ENCODE data around the gene PGAP2. TPM values are rescaled to one million over a fixed set of nuclear protein-coding genes. Genes with fewer than 3 reads are reported as not detected.

The PGAP2 gene
- total and polyA plus RNA-seq, 10 of the 15 experiments (the other 5 are each of a cell fraction or from before 2014, with no cell fraction given), result 12.3 to 37.4 (median 31.9) TPM

DNA sequence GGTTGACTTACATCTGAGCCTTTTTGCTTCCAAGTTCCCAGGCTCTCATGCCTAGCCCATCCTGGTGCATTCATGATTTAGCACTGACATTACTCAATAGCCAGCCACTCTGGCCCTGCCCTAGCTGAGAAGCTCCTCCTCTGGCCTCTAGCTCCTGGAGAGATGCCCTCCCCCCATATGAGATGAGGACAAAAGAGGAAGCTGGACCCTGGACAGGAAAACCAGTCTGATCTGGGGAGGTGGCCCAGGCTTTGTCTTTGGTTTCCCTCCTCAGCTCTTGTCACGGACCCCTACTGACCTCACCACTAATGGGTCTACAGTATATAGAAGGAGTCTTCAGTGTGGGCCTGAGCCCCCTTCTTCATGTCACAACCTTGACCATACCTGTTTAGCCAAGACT is 29.4 kb downstream of the PGAP2 start (continued):
- TF ChIP-seq, protein P1, sequence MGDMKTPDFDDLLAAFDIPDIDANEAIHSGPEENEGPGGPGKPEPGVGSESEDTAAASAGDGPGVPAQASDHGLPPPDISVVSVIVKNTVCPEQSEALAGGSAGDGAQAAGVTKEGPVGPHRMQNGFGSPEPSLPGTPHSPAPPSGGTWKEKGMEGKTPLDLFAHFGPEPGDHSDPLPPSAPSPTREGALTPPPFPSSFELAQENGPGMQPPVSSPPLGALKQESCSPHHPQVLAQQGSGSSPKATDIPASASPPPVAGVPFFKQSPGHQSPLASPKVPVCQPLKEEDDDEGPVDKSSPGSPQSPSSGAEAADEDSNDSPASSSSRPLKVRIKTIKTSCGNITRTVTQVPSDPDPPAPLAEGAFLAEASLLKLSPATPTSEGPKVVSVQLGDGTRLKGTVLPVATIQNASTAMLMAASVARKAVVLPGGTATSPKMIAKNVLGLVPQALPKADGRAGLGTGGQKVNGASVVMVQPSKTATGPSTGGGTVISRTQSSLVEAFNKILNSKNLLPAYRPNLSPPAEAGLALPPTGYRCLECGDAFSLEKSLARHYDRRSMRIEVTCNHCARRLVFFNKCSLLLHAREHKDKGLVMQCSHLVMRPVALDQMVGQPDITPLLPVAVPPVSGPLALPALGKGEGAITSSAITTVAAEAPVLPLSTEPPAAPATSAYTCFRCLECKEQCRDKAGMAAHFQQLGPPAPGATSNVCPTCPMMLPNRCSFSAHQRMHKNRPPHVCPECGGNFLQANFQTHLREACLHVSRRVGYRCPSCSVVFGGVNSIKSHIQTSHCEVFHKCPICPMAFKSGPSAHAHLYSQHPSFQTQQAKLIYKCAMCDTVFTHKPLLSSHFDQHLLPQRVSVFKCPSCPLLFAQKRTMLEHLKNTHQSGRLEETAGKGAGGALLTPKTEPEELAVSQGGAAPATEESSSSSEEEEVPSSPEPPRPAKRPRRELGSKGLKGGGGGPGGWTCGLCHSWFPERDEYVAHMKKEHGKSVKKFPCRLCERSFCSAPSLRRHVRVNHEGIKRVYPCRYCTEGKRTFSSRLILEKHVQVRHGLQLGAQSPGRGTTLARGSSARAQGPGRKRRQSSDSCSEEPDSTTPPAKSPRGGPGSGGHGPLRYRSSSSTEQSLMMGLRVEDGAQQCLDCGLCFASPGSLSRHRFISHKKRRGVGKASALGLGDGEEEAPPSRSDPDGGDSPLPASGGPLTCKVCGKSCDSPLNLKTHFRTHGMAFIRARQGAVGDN (IDR thresholded peaks at IDR 0.05), result 0 out of 2 replicates have a peak, but pooled peaks have one; percentile 41
- TF ChIP-seq RBBP5 (conservative IDR thresholded peaks at IDR 0.05) (no peak), BHLHE40 (IDR thresholded peaks at IDR 0.05; ENCODE audit: borderline replicate concordance in 1 of 2, low read depth in 2 of 2, low read length in 1 of 2) (no peak)
- TF ChIP-seq, protein P2, sequence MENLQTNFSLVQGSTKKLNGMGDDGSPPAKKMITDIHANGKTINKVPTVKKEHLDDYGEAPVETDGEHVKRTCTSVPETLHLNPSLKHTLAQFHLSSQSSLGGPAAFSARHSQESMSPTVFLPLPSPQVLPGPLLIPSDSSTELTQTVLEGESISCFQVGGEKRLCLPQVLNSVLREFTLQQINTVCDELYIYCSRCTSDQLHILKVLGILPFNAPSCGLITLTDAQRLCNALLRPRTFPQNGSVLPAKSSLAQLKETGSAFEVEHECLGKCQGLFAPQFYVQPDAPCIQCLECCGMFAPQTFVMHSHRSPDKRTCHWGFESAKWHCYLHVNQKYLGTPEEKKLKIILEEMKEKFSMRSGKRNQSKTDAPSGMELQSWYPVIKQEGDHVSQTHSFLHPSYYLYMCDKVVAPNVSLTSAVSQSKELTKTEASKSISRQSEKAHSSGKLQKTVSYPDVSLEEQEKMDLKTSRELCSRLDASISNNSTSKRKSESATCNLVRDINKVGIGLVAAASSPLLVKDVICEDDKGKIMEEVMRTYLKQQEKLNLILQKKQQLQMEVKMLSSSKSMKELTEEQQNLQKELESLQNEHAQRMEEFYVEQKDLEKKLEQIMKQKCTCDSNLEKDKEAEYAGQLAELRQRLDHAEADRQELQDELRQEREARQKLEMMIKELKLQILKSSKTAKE (IDR thresholded peaks at IDR 0.05; ENCODE audit: low read depth, poor library complexity, severe bottlenecking), result no peak
- TF ChIP-seq, protein P3, sequence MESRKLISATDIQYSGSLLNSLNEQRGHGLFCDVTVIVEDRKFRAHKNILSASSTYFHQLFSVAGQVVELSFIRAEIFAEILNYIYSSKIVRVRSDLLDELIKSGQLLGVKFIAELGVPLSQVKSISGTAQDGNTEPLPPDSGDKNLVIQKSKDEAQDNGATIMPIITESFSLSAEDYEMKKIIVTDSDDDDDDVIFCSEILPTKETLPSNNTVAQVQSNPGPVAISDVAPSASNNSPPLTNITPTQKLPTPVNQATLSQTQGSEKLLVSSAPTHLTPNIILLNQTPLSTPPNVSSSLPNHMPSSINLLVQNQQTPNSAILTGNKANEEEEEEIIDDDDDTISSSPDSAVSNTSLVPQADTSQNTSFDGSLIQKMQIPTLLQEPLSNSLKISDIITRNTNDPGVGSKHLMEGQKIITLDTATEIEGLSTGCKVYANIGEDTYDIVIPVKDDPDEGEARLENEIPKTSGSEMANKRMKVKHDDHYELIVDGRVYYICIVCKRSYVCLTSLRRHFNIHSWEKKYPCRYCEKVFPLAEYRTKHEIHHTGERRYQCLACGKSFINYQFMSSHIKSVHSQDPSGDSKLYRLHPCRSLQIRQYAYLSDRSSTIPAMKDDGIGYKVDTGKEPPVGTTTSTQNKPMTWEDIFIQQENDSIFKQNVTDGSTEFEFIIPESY (IDR thresholded peaks at IDR 0.05), result no peak

Measured in GM12878 (cell line).